IMR-90 (cell line): ENCODE measurements around the gene CCDC61. TPM values are rescaled to one million over a fixed set of nuclear protein-coding genes. Genes with fewer than 3 reads are reported as not detected.

Experiments used
- ATAC-seq: fragments of 200-7000 bp; cut with Tn5 transposase; 2 replicates; pipeline ENCODE4 v1.9.1; 2020; ENCODE audit warnings: low read depth, mild to moderate bottlenecking, moderate library complexity
- BruUV-seq: library from RNA; stranded (reverse); fragments of 400-500 nt; replicated peaks from 2 replicates; lab custom pipeline; 2021; lab: Mats Ljungman, UMichigan
- CTCF ChIA-PET: fragments of 300-600 bp; formaldehyde crosslinking; extraction: SDS; loops from one replicate; lab custom pipeline; 2021; ENCODE audit warnings: antibody characterized with exemption; lab: Yijun Ruan, JAX
- POLR2A ChIA-PET: fragments of 300-600 bp; sonication (Branson Sonifier 250); formaldehyde crosslinking; loops from one replicate; lab custom pipeline; 2022; ENCODE audit warnings: antibody characterized with exemption; ENCODE audit not compliant: unreplicated experiment; lab: Charles Lee
- DNase-seq: peaks from one replicate; pipeline ENCODE4 v3.0.0; 2013
- H2AFZ ChIP-seq: replicated peaks from 2 replicates; pipeline ENCODE3; 2013; ENCODE audit warnings: low read length, mild to moderate bottlenecking; ENCODE audit not compliant: poor library complexity
- H2AK5ac ChIP-seq: 2 replicates; pipeline ENCODE4 v1.6.1; 2013; ENCODE audit warnings: low read depth, low read length, inconsistent platforms
- H2AK9ac ChIP-seq: replicated peaks from 2 replicates; pipeline ENCODE3; 2013; ENCODE audit warnings: mild to moderate bottlenecking, low read depth, low read length, moderate library complexity; ENCODE audit not compliant: poor library complexity
- H2BK120ac ChIP-seq: 2 replicates; pipeline ENCODE4 v1.6.1; 2013; ENCODE audit warnings: low read depth, low read length, inconsistent platforms
- H2BK15ac ChIP-seq: 3 replicates; pipeline ENCODE4 v1.6.1; 2013; ENCODE audit warnings: low read depth, low read length, inconsistent platforms
- H2BK20ac ChIP-seq: 2 replicates; pipeline ENCODE4 v1.6.1; 2013; ENCODE audit warnings: low read depth, mild to moderate bottlenecking, inconsistent platforms, low read length, moderate library complexity
- H2BK5ac ChIP-seq: 2 replicates; pipeline ENCODE4 v1.6.1; 2013; ENCODE audit warnings: mild to moderate bottlenecking, low read depth, low read length, inconsistent platforms; ENCODE audit not compliant: poor library complexity, severe bottlenecking
- H3K14ac ChIP-seq: replicated peaks from 2 replicates; pipeline ENCODE4 v1.6.1; 2013; ENCODE audit warnings: low read depth, low read length, inconsistent platforms
- H3K18ac ChIP-seq: 2 replicates; pipeline ENCODE4 v1.6.1; 2013; ENCODE audit warnings: low read depth, low read length, control low read depth
- H3K23ac ChIP-seq: 2 replicates; pipeline ENCODE4 v1.6.1; 2013; ENCODE audit warnings: low read depth, low read length, inconsistent platforms
- H3K27ac ChIP-seq: 2 replicates; pipeline ENCODE4 v1.5.1; 2013; ENCODE audit warnings: mild to moderate bottlenecking, control low read depth, low read length; ENCODE audit not compliant: insufficient read depth
- H3K27me3 ChIP-seq: 2 replicates; pipeline ENCODE4 v1.6.1; 2013; ENCODE audit warnings: low read length; ENCODE audit not compliant: control insufficient read depth, insufficient read depth
- H3K36me3 ChIP-seq: 2 replicates; pipeline ENCODE4 v1.6.1; 2013; ENCODE audit warnings: low read length, mixed read lengths; ENCODE audit not compliant: control insufficient read depth, insufficient read depth
- H3K4ac ChIP-seq: 2 replicates; pipeline ENCODE4 v1.6.1; 2013; ENCODE audit warnings: low read depth, low read length, inconsistent platforms
- H3K4me1 ChIP-seq: 2 replicates; pipeline ENCODE4 v1.6.1; 2013; ENCODE audit warnings: low read length, mixed read lengths; ENCODE audit not compliant: control insufficient read depth, insufficient read depth
- H3K4me2 ChIP-seq: 2 replicates; pipeline ENCODE4 v1.6.1; 2013; ENCODE audit warnings: low read depth, mild to moderate bottlenecking, control low read depth, low read length, moderate library complexity
- H3K4me3 ChIP-seq: 2 replicates; pipeline ENCODE4 v1.5.1; 2013; ENCODE audit warnings: low read depth, mild to moderate bottlenecking, control low read depth, low read length, moderate library complexity; ENCODE audit not compliant: insufficient read depth
- H3K56ac ChIP-seq: 2 replicates; pipeline ENCODE4 v1.6.1; 2013; ENCODE audit warnings: low read length, inconsistent platforms; ENCODE audit not compliant: insufficient read depth; ENCODE audit errors: extremely low read depth
- H3K79me1 ChIP-seq, 2 experiments: 2 replicates each; pipeline ENCODE4 v1.6.1; 2013; ENCODE audit warnings: low read length in 2 of 2, inconsistent platforms in 1 of 2, low read depth in 1 of 2
- H3K9ac ChIP-seq: 2 replicates; pipeline ENCODE4 v1.6.1; 2013; ENCODE audit warnings: low read depth, low read length, control low read depth
- H3K9me1 ChIP-seq: 2 replicates; pipeline ENCODE4 v1.6.1; 2013; ENCODE audit warnings: low read length, inconsistent platforms; ENCODE audit not compliant: insufficient read depth
- H3K9me3 ChIP-seq: 2 replicates; pipeline ENCODE4 v1.6.1; 2013; ENCODE audit warnings: low read length; ENCODE audit not compliant: control insufficient read depth, insufficient read depth
- H4K20me1 ChIP-seq: 2 replicates; pipeline ENCODE4 v1.6.1; 2013; ENCODE audit warnings: low read length, inconsistent platforms; ENCODE audit not compliant: insufficient read depth
- H4K5ac ChIP-seq: 2 replicates; pipeline ENCODE4 v1.6.1; 2013; ENCODE audit warnings: mild to moderate bottlenecking, low read depth, low read length, control low read depth
- H4K8ac ChIP-seq, 2 experiments: 2 replicates each; pipeline ENCODE4 v1.6.1; 2013; ENCODE audit warnings: low read depth in 2 of 2, low read length in 2 of 2, control low read depth in 1 of 2, inconsistent platforms in 1 of 2
- H4K91ac ChIP-seq: 2 replicates; pipeline ENCODE4 v1.6.1; 2013; ENCODE audit warnings: low read depth, low read length, inconsistent platforms; ENCODE audit not compliant: insufficient read depth
- BHLHE40 ChIP-seq: fragments of 150-350 bp; IDR thresholded peaks from 2 replicates; pipeline ENCODE4 v1.6.1; 2016; ENCODE audit warnings: mild to moderate bottlenecking, low read depth, low read length
- CEBPB ChIP-seq: IDR thresholded peaks from 2 replicates; pipeline ENCODE4 v1.6.1; 2012; ENCODE audit warnings: low read depth, low read length, improper control_type of control experiment
- CHD1 ChIP-seq: IDR thresholded peaks from 2 replicates; pipeline ENCODE4 v1.6.1; 2012; ENCODE audit warnings: low read depth, low read length, improper control_type of control experiment
- CTCF ChIP-seq: conservative IDR thresholded peaks from 2 replicates; pipeline ENCODE4 v1.5.1; 2012; ENCODE audit warnings: mild to moderate bottlenecking, low read depth, low read length, improper control_type of control experiment
- ELK1 ChIP-seq: fragments of 150-350 bp; IDR thresholded peaks from 2 replicates; pipeline ENCODE4 v1.6.1; 2016; ENCODE audit warnings: low read depth, mild to moderate bottlenecking, low read length, moderate library complexity, borderline replicate concordance
- FOS ChIP-seq: fragments of 150-350 bp; IDR thresholded peaks from 2 replicates; pipeline ENCODE4 v1.6.1; 2016; ENCODE audit warnings: low read depth, low read length
- MAFK ChIP-seq: IDR thresholded peaks from 2 replicates; pipeline ENCODE4 v1.6.1; 2012; ENCODE audit warnings: low read depth, low read length, improper control_type of control experiment
- MAZ ChIP-seq: IDR thresholded peaks from 2 replicates; pipeline ENCODE4 v1.6.1; 2012; ENCODE audit warnings: low read depth, mild to moderate bottlenecking, low read length, improper control_type of control experiment, moderate library complexity, borderline replicate concordance
- MXI1 ChIP-seq: IDR thresholded peaks from 2 replicates; pipeline ENCODE4 v1.6.1; 2012; ENCODE audit warnings: low read depth, mild to moderate bottlenecking, low read length, moderate library complexity, borderline replicate concordance
- NFE2L2 ChIP-seq: fragments of 150-350 bp; IDR thresholded peaks from 2 replicates; pipeline ENCODE4 v1.6.1; 2016; ENCODE audit warnings: low read depth, mild to moderate bottlenecking, low read length
- POLR2A ChIP-seq: IDR thresholded peaks from 2 replicates; pipeline ENCODE4 v1.6.1; 2012; ENCODE audit warnings: mild to moderate bottlenecking, low read depth, low read length
- RAD21 ChIP-seq: IDR thresholded peaks from 2 replicates; pipeline ENCODE4 v1.6.1; 2012; ENCODE audit warnings: low read length, improper control_type of control experiment
- RCOR1 ChIP-seq: IDR thresholded peaks from 2 replicates; pipeline ENCODE4 v1.6.1; 2012; ENCODE audit warnings: mild to moderate bottlenecking, low read length, improper control_type of control experiment; ENCODE audit not compliant: insufficient replicate concordance
- RFX5 ChIP-seq: IDR thresholded peaks from 2 replicates; pipeline ENCODE4 v1.8.0; 2012; ENCODE audit warnings: low read depth, mild to moderate bottlenecking, low read length, moderate library complexity
- SMC3 ChIP-seq: fragments of 150-350 bp; IDR thresholded peaks from 2 replicates; pipeline ENCODE4 v1.6.1; 2016; ENCODE audit warnings: low read depth, mild to moderate bottlenecking, antibody characterized with exemption, low read length, moderate library complexity
- USF2 ChIP-seq: fragments of 150-350 bp; IDR thresholded peaks from 2 replicates; pipeline ENCODE4 v1.6.1; 2017; ENCODE audit warnings: mild to moderate bottlenecking, antibody characterized with exemption, low read length, low read depth
- WGBS, 2 experiments: methylation state at CpG; one replicate each; pipeline versions ENCODE4 v1.1.5 to v1.1.7; 2013; ENCODE audit warnings: missing lambda C conversion rate in 2 of 2; ENCODE audit not compliant: insufficient read length in 1 of 2; ENCODE audit errors: extremely low coverage in 2 of 2; 5-methylcytosine and 5-hydroxymethylcytosine counted together
- dilution Hi-C: fragments of 300-500 bp; cut with HindIII; formaldehyde crosslinking; loops from one replicate; pipeline ENCODE4 v1.14.3; 2018; ENCODE audit warnings: low sequenced_read_pairs; ENCODE audit not compliant: unreplicated experiment
- in situ Hi-C: fragments of 300-500 bp; cut with MboI; formaldehyde crosslinking; loops from 3 replicates; pipeline ENCODE4 v1.14.3; 2019; ENCODE audit warnings: low sequenced_read_pairs, inconsistent platforms, mixed read lengths
- intact Hi-C: fragments of 100-400 bp; cut with micrococcal nuclease; formaldehyde crosslinking; loops from 2 replicates; pipeline ENCODE4 v1.10.0; 2022
- polyA plus RNA-seq, 3 experiments: library from polyadenylated mRNA; depleted of rRNA; stranded (reverse); fragments of >200 nt; gene quantifications; 2 replicates each; pipeline ENCODE4 v1.2.3, GENCODE V29; 2012; ENCODE audit warnings: low replicate concordance in 1 of 3
- total RNA-seq: library from RNA; depleted of rRNA; stranded (reverse); fragments of >200 nt; gene quantifications from 2 replicates; pipeline ENCODE4 v1.2.3, GENCODE V29; 2012

The CCDC61 gene
- total and polyA plus RNA-seq, 2 of the 4 experiments (the other 2 are of a cell fraction), result 3.2 to 9.1 TPM

GRCh38 chr19:46020819-46021125 lies 25.5 kb downstream of the CCDC61 start:
- in situ Hi-C loops, result loop anchor here (10.0 kb wide), 1 partner anchor 54 kb away; no protein-coding TSS in a partner anchor
- no peak overlapping the region for H3K9ac ChIP-seq
- no peak overlapping the region for H2BK20ac ChIP-seq
- H3K4me2 ChIP-seq, result no peak overlapping the region
- no peak overlapping the region for H4K5ac ChIP-seq
- no peak overlapping the region for H2AK9ac ChIP-seq
- no peak overlapping the region for H2AK5ac ChIP-seq
- no peak overlapping the region for H3K4me3 ChIP-seq
- H3K4me1 ChIP-seq, result peaks cover 4% of the 10 kb centered on the region; the same call in 1 of the 2 replicates
- TF ChIP-seq FOS, result no peak
- TF ChIP-seq CEBPB, result no peak
- TF ChIP-seq USF2, result no peak
- no peak for TF ChIP-seq SMC3
- TF ChIP-seq RAD21, result no peak
- TF ChIP-seq CHD1, result no peak
- TF ChIP-seq POLR2A, result no peak
- no peak for TF ChIP-seq NFE2L2
- no peak for TF ChIP-seq RCOR1
- no peak for TF ChIP-seq RFX5
- no peak for TF ChIP-seq CTCF
- TF ChIP-seq MAZ, result no peak
- no peak for TF ChIP-seq MAFK
- TF ChIP-seq ELK1, result no peak
- TF ChIP-seq MXI1, result no peak
- TF ChIP-seq BHLHE40, result no peak
- H3K79me1 ChIP-seq, result no peaks in the 10 kb centered on the region
- H3K27me3 ChIP-seq, result peaks cover 8% of the 10 kb centered on the region
- no TSS peak for BruUV-seq
- peaks cover 3% of the 10 kb centered on the region; the same call in 1 of the 2 replicates for H3K9me1 ChIP-seq
- H4K91ac ChIP-seq, result no peak overlapping the region
- dilution Hi-C loops, result no loop called here
- H2BK5ac ChIP-seq, result no peak overlapping the region
- no peak overlapping the region for H3K18ac ChIP-seq
- 84% methylated on average over 5 of the region's 7 CpGs; no CpG with 5 or more reads in 1 of the 2 experiments for WGBS, 2 experiments
- no peak overlapping the region for H2BK15ac ChIP-seq
- ChIA-PET CTCF (no interaction called here), POLR2A (no interaction called here)
- H3K4ac ChIP-seq, result no peak overlapping the region
- no peak overlapping the region for H2AFZ ChIP-seq
- intact Hi-C loops, result no loop called here
- H3K14ac ChIP-seq, result no peak overlapping the region
- no peak overlapping the region for H4K8ac ChIP-seq
- no peak for ATAC-seq
- no peak overlapping the region for H2BK120ac ChIP-seq
- no peak overlapping the region for H3K27ac ChIP-seq
- H4K20me1 ChIP-seq, result peaks cover 11% of the 10 kb centered on the region
- no peak for DNase-seq
- no peaks in the 10 kb centered on the region for H3K36me3 ChIP-seq
- H3K56ac ChIP-seq, result no peak overlapping the region
- H3K9me3 ChIP-seq, result no peaks in the 10 kb centered on the region
- no peak overlapping the region for H3K23ac ChIP-seq
